Measurements from ENCODE around the gene TMEM232. TPM values are rescaled to one million over a fixed set of nuclear protein-coding genes. Genes with fewer than 3 reads are reported as not detected.
"Not testable (repeated sequence)": the region's sequence is repeated elsewhere in the genome, so short reads cannot be mapped to it uniquely, and the experiment has no call there.

Gene TMEM232
- total RNA-seq, 4 donors from 2014 or later, result 1.3 to 19.3 (median 7.1) TPM; not detected in 1

- intact Hi-C loops (cut with DNase I; ENCODE audit: low total_unique reads), result no loop called here
- no peaks in the 10 kb centered on the region for H3K9me3 ChIP-seq
- no peak for DNase-seq
- no peaks in the 10 kb centered on the region for H3K36me3 ChIP-seq
- no peaks in the 10 kb centered on the region for H3K4me1 ChIP-seq
- no peak overlapping the region for H3K4me3 ChIP-seq
- no peak for TF ChIP-seq POLR2A (IDR thresholded peaks at IDR 0.05)
- TF ChIP-seq CTCF (IDR thresholded peaks at IDR 0.05), result no peak
- H3K27ac ChIP-seq, result no peak overlapping the region
- no peaks in the 10 kb centered on the region for H3K27me3 ChIP-seq
Measured at GRCh38 chr5:110542949-110543348, 183.5 kb downstream of the TMEM232 start.

- H3K9me3 ChIP-seq, result no peaks in the 10 kb centered on the region
- intact Hi-C loops (cut with DNase I; ENCODE audit: low total_unique reads), result no loop called here
- no peak overlapping the region for H3K27ac ChIP-seq
Measured at GRCh38 chr5:110536120-110537115, 190.1 kb downstream of the TMEM232 start.

GRCh38 chr5:110535146-110535545 is 191.3 kb downstream of the TMEM232 start:
- H3K27me3 ChIP-seq; DNase-seq; H3K27ac ChIP-seq; intact Hi-C loops (cut with DNase I; ENCODE audit: low total_unique reads); H3K4me3 ChIP-seq; H3K36me3 ChIP-seq; H3K9me3 ChIP-seq; H3K4me1 ChIP-seq: not testable (repeated sequence)

More at GRCh38 chr5:110536120-110537115, 190.1 kb downstream of the TMEM232 start:
- no peak for DNase-seq
- Histone ChIP-seq H3K27me3 (no peaks in the 10 kb centered on the region), H3K4me3 (no peak overlapping the region), H3K36me3 (no peaks in the 10 kb centered on the region), H3K4me1 (no peaks in the 10 kb centered on the region)
- TF ChIP-seq CTCF (IDR thresholded peaks at IDR 0.05) (no peak), POLR2A (IDR thresholded peaks at IDR 0.05) (no peak)

GRCh38 chr5:110525762-110526161 is 200.7 kb downstream of the TMEM232 start:
- H3K9me3 ChIP-seq, result no peaks in the 10 kb centered on the region
- H3K27ac ChIP-seq, result no peak overlapping the region
- no peak for DNase-seq
- H3K4me1 ChIP-seq, result no peaks in the 10 kb centered on the region
- no peaks in the 10 kb centered on the region for H3K27me3 ChIP-seq
- no peak overlapping the region for H3K4me3 ChIP-seq
- intact Hi-C loops (cut with DNase I; ENCODE audit: low total_unique reads), result no loop called here
- H3K36me3 ChIP-seq, result no peaks in the 10 kb centered on the region
- TF ChIP-seq POLR2A (IDR thresholded peaks at IDR 0.05) (no peak), CTCF (IDR thresholded peaks at IDR 0.05) (no peak)

GRCh38 chr5:110517396-110517795 is 209.1 kb downstream of the TMEM232 start:
- no peaks in the 10 kb centered on the region for H3K27me3 ChIP-seq

More at GRCh38 chr5:110517396-110517795, 209.1 kb downstream of the TMEM232 start:
- intact Hi-C loops (cut with DNase I; ENCODE audit: low total_unique reads), result no loop called here
- Histone ChIP-seq H3K4me1 (no peaks in the 10 kb centered on the region), H3K27ac (no peak overlapping the region), H3K4me3 (no peak overlapping the region), H3K9me3 (no peaks in the 10 kb centered on the region), H3K36me3 (no peaks in the 10 kb centered on the region)
- DNase-seq, result no peak
- TF ChIP-seq CTCF (IDR thresholded peaks at IDR 0.05) (no peak), POLR2A (IDR thresholded peaks at IDR 0.05) (no peak)
